ENCODE results near the gene TMTC3. TPM values are rescaled to one million over a fixed set of nuclear protein-coding genes. Genes with fewer than 3 reads are reported as not detected.

The TMTC3 gene
- total RNA-seq, 1 donor from 2014 or later: 36.6 TPM

GRCh38 chr12:88172844-88173407, 30.8 kb downstream of the TMTC3 start:
- Mint-ChIP-seq H3K27me3 (ENCODE audit: low read depth) (no peaks in the 10 kb centered on the region), H3K36me3 (peaks cover 50% of the 10 kb centered on the region), H3K4me3 (no peak overlapping the region), H3K27ac (no peak overlapping the region), H3K4me1 (no peaks in the 10 kb centered on the region), H3K9me3 (peaks cover 2% of the 10 kb centered on the region)
- no peak for DNase-seq (ENCODE audit: low spot score in 2 of 2, unreplicated experiment in 2 of 2)
- TF ChIP-seq, protein P1, sequence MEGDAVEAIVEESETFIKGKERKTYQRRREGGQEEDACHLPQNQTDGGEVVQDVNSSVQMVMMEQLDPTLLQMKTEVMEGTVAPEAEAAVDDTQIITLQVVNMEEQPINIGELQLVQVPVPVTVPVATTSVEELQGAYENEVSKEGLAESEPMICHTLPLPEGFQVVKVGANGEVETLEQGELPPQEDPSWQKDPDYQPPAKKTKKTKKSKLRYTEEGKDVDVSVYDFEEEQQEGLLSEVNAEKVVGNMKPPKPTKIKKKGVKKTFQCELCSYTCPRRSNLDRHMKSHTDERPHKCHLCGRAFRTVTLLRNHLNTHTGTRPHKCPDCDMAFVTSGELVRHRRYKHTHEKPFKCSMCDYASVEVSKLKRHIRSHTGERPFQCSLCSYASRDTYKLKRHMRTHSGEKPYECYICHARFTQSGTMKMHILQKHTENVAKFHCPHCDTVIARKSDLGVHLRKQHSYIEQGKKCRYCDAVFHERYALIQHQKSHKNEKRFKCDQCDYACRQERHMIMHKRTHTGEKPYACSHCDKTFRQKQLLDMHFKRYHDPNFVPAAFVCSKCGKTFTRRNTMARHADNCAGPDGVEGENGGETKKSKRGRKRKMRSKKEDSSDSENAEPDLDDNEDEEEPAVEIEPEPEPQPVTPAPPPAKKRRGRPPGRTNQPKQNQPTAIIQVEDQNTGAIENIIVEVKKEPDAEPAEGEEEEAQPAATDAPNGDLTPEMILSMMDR (IDR thresholded peaks at IDR 0.05; ENCODE audit: unreplicated experiment): no peak

GRCh38 chr12:88175544-88175943, 33.4 kb downstream of the TMTC3 start:
- H3K27me3 Mint-ChIP-seq (ENCODE audit: low read depth): no peaks in the 10 kb centered on the region

DNA sequence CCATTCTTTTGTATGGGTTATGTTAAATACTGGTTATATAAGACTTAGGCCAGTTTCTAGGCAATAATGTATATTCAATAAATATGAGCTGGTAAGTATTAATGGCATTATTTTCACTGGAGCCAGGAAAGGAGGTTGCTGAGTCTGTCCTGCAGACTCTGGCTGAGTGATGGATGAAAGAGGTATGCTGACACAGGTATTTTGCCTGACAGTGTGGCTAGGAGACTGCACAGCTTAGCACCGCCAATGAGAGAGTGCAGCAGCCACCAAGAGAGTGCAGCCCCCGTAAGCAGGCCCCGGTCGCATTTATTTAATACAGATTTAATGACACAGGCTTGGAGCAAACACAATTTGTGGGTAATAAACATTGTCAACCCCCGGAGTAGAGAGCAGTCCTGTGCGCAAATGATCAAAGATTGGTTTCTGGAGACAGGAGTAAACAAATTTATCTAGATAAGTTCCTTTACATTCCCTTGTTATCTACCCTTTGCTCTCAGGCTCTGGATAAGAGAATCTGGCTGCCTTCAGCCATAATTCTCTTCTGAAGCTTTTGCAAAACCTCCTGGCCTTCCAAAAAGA, 37.4 kb downstream of the TMTC3 start:
- no peaks in the 10 kb centered on the region for H3K27me3 Mint-ChIP-seq (ENCODE audit: low read depth)
- TF ChIP-seq, protein P1 (IDR thresholded peaks at IDR 0.05; ENCODE audit: unreplicated experiment): no peak
- peaks cover 2% of the 10 kb centered on the region for H3K4me1 Mint-ChIP-seq
- H3K9me3 Mint-ChIP-seq: peaks cover 31% of the 10 kb centered on the region
- DNase-seq (ENCODE audit: low spot score in 2 of 2, unreplicated experiment in 2 of 2): no peak
- H3K4me3 Mint-ChIP-seq: no peak overlapping the region
- H3K36me3 Mint-ChIP-seq: peaks cover 77% of the 10 kb centered on the region
- H3K27ac Mint-ChIP-seq: no peak overlapping the region

More at GRCh38 chr12:88175544-88175943, 33.4 kb downstream of the TMTC3 start:
- TF ChIP-seq, protein P1 (IDR thresholded peaks at IDR 0.05; ENCODE audit: unreplicated experiment): no peak
- peaks cover 52% of the 10 kb centered on the region for H3K36me3 Mint-ChIP-seq
- H3K4me3 Mint-ChIP-seq: no peak overlapping the region
- peaks cover 5% of the 10 kb centered on the region for H3K9me3 Mint-ChIP-seq
- H3K4me1 Mint-ChIP-seq: peaks cover 2% of the 10 kb centered on the region
- no peak overlapping the region for H3K27ac Mint-ChIP-seq
- no peak for DNase-seq (ENCODE audit: low spot score in 2 of 2, unreplicated experiment in 2 of 2)

- Mint-ChIP-seq H3K9me3 (peaks cover 41% of the 10 kb centered on the region), H3K27ac (no peak overlapping the region), H3K4me1 (peaks cover 2% of the 10 kb centered on the region), H3K4me3 (no peak overlapping the region), H3K27me3 (ENCODE audit: low read depth) (no peaks in the 10 kb centered on the region), H3K36me3 (peaks cover 76% of the 10 kb centered on the region)
- TF ChIP-seq, protein P1 (IDR thresholded peaks at IDR 0.05; ENCODE audit: unreplicated experiment): no peak
- DNase-seq (ENCODE audit: low spot score in 2 of 2, unreplicated experiment in 2 of 2): no peak
These were observed 39.8 kb downstream of the TMTC3 start for GRCh38 chr12:88181881-88182280.

- Mint-ChIP-seq H3K4me1 (peaks cover 2% of the 10 kb centered on the region), H3K27ac (no peak overlapping the region), H3K27me3 (ENCODE audit: low read depth) (no peaks in the 10 kb centered on the region), H3K4me3 (no peak overlapping the region), H3K36me3 (peaks cover 73% of the 10 kb centered on the region), H3K9me3 (peaks cover 41% of the 10 kb centered on the region)
- TF ChIP-seq, protein P1 (IDR thresholded peaks at IDR 0.05; ENCODE audit: unreplicated experiment): no peak
- no peak for DNase-seq (ENCODE audit: low spot score in 2 of 2, unreplicated experiment in 2 of 2)
These were observed 40.3 kb downstream of the TMTC3 start for GRCh38 chr12:88182416-88182815.

All from mesothelial cell of epicardium (in vitro differentiated cells).